GM18508 (cell line): Measurements from ENCODE around the gene LRRC15.

ENCODE experiments used
- ATAC-seq: cut with Tn5 transposase; IDR thresholded peaks from one replicate; pipeline ENCODE4 v1.9.1; 2021; ENCODE audit warnings: moderate number of reproducible peaks; ENCODE audit not compliant: insufficient read depth, unreplicated experiment

LRRC15 gene

DNA sequence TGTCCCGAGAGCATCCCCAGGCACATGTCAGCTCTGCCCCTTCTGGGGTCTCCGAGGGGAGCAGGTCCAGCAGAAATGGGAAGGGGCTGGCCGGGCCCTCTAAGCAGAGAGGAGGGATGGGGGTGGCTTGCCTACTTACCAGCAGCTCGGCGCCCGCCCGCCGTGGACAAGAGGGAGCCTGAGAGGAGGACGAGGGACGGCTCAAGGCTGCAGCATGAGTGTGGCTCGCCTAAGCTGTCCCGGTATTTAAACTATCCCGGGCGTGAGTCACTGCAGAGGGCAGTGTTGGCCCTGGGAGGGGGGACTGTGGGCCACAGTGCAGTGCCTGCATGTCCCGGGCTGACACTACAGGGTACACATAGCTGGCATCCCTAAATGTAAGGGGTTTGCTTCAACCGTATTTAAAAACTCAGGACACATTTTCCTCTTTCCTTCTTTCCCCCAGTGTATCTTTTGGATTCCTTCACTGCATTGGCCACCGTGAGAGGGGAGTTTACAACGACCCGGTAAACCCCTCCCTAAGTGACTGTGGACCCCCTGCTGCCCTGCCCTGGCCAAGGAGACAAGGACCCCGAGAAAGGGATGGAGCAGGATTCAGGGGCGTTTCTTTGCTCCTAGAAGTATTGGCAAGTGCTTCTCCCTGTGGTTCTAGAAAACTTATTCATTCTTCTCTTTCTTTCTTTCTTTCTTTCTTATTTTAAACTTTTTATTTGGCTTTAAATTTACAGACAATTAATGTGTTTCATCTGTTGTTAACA, at the start of gene LRRC15:
LRRC15 (minus strand) TSS at position 222 of the 758 bp plus-strand sequence. CDS start 8,700 bp downstream, outside the sequence.
- no peak for ATAC-seq

DNA sequence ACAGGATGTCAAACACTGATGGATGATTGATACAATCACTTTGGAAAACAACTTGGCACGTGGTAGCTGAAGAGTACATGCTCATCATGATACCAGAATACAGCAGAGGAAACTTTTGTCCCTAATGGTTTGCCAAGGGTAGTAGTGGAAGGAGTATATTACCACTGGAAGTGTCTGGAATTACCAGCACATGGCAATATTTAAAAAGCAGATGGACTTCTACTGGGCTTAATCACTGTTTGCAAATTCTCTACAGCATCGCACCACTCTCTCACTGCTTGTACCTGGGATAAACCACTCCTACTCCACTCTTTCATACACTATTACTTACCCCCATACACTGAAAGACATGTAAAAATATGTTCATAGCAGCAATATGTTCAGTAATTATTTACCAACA, 49.1 kb upstream of the LRRC15 start:
- ATAC-seq, result no peak

- no peak for ATAC-seq
Measured at GRCh38 chr3:194407423-194407822, 37.9 kb upstream of the LRRC15 start.

GRCh38 chr3:194405766-194406165, 36.2 kb upstream of the LRRC15 start:
- ATAC-seq, result no peak

DNA sequence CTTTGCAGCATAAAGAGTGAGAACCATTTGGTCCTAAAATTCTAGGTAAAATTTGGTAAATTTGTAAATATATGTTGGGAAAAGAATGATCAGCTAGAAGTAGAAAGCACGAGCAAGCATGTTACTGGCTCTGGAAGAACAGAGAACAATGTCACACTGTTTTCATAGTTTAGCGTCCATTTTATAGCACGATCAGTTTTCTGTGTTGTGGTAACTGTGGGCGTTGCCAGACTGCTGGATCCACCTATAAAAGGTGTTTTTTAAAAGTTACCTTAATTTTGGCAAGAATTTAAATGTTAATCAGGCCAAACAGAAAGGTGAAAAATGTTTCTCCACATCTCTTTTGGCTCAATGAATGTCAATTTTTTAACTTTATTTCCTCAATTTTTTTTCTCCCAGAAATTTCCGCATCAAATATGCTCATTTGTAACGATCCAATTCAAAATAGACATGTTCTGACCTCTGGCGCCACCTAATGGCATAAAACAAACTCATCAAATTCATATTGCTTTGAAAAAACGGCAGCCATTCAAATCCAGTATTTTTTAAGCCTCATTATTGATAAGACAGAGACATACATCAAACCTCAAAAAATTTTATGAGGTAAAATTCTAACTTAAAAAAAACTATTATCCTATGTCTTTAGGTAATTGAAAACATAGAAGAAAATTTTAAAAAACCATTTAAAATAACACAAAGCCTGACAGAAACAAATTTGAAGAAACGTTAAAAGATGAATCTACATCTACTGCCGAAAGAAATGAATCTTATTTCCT, 35.0 kb upstream of the LRRC15 start:
- ATAC-seq, result no peak

GRCh38 chr3:194401868-194402329, 32.4 kb upstream of the LRRC15 start:
- no peak for ATAC-seq

DNA sequence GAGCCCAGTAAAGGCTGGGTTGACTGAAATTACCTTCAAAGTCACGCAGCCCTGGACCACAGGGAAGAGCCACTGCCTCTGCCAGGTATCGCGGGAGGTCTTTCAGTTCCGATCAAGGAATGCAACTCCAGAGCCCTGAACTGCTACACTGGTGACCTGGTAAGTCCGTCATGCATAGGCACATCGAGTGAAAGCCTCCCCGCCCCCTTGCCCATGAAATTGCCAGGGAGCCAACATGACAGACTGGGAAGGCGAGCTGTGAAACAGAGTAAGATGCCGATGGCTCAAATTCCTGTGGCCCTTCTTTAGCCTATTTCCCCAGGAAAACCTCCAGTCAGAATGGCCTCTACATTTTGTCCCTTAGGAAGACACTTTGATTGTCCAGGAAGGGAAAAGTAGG, 31.8 kb upstream of the LRRC15 start:
- ATAC-seq, result no peak

GRCh38 chr3:194399874-194400411, 30.4 kb upstream of the LRRC15 start:
- ATAC-seq, result no peak

- ATAC-seq, result no peak
Measured at GRCh38 chr3:194399166-194399565, 29.6 kb upstream of the LRRC15 start, which contains the start of gene GP5. Gene GP5 (minus strand): TSS chr3:194399266. CDS start chr3:194398282, 984 bp downstream.

GRCh38 chr3:194397757-194398312, 28.3 kb upstream of the LRRC15 start:
- no peak for ATAC-seq

DNA sequence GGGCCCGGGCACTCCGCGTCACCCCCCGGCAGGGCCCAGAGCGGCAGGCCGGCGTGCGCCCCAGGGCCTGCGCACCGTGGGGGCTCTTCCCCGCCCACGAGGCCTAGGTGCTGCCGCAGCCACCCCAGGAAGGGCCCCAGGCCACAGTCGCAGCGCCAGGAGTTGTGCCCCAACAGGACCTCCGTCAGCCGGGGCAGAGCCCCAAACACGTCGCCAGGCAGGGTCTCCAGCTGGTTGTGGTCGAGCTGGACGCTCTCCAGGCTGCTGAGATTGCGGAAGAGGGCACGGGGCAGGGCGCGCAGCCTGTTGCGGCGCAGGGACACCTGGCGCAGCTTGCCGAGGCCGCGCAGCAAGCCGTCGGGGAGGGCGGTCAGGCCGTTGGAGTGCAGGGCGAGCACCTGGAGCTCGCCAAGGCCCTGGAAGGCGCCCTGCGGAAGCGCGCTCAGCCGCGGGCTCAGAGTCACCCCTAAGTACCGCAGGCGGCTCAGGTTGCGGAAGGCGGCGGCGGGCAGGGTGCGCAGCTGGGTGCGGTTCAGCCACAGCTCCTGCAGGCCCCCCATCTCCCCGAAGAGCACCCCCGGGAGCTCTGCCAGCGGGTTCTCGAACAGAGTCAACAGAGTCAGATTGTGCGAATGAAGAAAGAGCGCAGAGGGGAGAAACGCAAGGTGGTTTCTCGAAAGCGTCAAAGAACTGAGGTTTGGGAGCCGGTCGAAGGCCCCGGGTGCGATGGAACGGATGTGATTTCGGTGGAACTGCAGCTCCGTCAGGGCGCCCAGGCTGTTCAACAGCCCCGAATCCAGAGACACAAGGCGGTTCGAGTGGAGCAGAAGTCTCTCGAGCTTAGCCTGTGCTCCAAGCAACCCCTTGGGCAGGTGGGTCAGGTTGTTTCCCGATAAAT, 27.6 kb upstream of the LRRC15 start:
- ATAC-seq, result no peak

- ATAC-seq, result no peak
Measured at GRCh38 chr3:194396539-194396858, 27.0 kb upstream of the LRRC15 start.

DNA sequence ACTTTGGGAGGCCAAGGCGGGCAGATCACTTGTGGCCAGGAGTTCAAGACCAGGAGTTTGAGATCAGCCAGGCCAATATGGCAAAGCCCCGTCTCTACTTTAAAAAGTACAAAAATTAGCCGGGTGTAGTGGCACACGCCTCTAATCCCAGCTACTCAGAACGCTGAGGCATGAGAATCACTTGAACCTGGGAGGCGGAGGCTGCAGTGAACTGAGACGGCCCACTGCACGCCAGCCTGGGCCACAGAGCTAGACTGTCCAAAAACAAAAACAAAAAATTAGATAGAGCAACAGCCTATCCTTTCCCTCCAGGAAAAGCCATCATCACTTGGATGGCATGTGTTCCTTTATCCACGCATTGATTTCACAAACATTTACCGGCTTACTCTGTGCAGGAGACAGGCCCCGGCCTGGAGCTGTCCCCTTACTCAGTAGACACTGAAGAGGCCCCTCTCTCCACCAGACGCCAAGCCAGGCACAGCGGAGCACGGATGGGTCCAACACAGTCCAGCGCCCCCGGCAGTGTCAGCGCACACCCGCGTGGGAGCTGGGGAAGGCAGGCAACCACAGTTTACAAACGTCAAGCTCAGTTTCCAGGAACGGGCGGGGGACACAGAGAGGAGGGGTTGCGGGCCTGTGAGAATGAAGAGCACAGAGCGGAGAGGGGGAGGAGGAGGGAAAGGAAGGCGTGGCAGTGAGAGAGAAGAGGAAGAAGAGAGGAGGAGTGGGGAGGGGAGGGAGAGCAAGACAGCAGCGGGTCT, 26.4 kb upstream of the LRRC15 start:
- ATAC-seq, result no peak

DNA sequence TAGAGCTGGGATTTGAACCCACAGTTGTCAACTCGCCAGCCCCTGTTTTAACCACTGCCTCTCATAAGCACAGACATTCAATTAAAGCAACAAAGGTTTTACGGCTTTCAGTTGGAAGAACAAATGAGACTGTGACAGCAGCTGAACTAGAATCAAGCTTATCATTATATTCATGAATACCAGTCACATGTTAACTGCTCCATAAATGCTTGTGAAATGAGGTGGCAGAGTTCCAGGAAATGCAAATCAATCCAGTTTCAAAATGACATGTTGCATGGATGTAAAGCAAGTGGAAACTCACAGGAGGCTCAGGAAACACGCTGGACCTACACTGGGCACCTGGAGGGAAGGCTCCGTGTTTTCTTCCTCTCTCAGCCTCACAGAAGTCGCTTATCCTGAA, 25.7 kb upstream of the LRRC15 start:
- ATAC-seq, result no peak

DNA sequence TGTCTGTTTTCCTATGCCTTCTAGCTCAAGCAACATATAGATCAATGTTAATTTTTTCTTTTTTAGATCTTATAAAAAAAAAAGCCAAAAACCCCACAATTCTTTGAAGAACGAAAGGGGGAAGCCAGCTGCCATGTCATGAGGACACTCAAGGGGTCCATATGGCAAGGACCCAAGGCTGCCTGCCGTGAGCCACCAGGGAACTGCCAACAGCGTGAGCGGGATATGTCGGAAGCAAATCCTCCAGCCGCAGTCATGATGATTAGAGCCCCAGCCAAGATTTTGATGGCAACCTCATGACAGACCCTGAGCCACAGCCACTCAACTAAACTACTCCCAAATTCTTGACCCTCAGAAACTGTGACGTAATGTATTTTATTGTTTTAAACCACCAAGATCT, 23.0 kb upstream of the LRRC15 start:
- ATAC-seq, result no peak

DNA sequence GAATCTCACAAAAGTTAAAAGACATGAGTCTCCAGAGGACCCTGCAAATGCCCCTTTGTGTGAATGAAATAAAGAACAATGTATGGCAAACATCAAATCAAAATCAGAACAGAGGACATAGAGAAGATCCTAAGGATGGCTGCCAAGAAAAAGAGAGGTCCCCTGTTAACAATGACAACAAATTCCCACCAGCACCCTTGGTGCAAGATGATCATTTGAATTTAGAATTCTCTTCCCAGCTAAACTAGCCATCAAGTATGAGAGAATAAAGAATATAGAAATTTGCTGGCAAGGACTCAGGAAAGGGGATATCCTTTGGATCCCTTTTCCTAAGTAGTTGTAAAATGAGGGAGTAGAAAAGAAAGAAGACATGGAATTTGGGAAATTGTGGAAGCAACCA, 21.3 kb upstream of the LRRC15 start:
- ATAC-seq, result no peak

DNA sequence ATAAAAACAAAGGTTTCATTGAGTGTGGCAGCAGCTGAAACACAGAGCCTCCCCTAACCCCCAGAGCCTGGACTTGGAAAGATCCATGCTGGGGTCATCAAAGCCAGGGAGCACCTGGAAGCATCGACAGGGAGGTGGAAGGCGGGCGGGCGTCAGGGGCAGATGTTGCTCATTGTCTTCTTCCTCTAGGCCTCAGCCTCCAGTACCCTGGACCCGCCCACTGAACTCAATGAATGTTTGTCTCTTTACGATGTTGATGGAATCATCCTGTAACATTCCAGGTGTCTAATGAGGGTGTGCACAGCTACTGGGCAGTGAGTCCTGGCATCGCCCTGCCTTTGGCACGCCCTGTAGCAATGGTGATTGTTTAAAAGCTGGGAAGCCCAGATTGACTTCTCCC, 19.7 kb upstream of the LRRC15 start:
- no peak for ATAC-seq

DNA sequence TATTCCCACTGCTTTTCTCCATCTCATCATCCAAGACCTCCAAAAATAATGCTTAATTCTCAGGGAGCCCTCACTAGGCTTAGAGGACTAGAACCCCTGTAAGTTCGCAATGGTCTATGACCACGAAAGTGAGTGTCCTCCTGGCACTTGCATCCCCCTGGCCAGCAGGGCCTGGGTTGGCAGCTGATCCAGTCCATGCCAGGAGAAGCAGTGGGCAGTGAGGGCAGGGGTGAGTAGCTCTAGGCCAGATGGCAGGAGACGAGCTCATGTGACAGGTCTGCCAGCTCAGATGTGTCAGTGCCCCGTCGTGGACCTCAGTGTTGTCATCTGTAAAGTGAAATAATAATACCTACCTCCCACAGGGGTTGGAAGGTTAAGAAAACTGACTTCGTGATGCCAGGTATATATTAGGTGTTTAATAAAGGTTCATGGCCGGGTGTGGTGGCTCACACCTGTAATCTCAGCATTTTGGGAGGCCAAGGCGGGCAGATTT, 18.4 kb upstream of the LRRC15 start:
- no peak for ATAC-seq

GRCh38 chr3:194387276-194387675, 17.7 kb upstream of the LRRC15 start:
- no peak for ATAC-seq
